Measurements from ENCODE around the gene SMPDL3A. TPM values are rescaled to one million over a fixed set of nuclear protein-coding genes. Genes with fewer than 3 reads are reported as not detected.

SMPDL3A gene
- total RNA-seq, 2 donors from 2014 or later, result 0.29 to 0.58 TPM

DNA sequence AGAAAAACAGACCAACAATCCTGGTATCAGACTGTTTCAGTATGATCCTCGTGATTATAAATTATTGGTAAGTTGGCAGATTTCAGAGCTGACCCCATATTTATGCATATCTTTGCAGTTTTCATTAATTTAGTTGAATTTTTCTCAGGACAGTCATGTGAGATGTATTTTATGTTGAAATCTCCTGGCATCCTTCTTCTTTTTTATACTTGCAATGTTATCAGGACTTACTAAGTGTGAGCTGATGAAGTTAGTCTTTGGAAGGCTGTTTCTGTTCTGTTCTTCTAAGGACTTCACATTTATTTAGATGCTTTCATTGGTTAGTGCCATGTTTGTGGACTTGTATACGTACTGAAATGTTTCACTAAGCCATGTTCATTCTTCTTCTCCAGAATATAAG is 17.2 kb downstream of the SMPDL3A start:
- Mint-ChIP-seq H3K4me1 (no peaks in the 10 kb centered on the region), H3K9me3 (no peaks in the 10 kb centered on the region), H3K27ac (no peak overlapping the region), H3K4me3 (no peak overlapping the region), H3K27me3 (no peaks in the 10 kb centered on the region), H3K36me3 (ENCODE audit: low read depth) (no peaks in the 10 kb centered on the region)
- no peak for ATAC-seq (replicated peaks)

DNA sequence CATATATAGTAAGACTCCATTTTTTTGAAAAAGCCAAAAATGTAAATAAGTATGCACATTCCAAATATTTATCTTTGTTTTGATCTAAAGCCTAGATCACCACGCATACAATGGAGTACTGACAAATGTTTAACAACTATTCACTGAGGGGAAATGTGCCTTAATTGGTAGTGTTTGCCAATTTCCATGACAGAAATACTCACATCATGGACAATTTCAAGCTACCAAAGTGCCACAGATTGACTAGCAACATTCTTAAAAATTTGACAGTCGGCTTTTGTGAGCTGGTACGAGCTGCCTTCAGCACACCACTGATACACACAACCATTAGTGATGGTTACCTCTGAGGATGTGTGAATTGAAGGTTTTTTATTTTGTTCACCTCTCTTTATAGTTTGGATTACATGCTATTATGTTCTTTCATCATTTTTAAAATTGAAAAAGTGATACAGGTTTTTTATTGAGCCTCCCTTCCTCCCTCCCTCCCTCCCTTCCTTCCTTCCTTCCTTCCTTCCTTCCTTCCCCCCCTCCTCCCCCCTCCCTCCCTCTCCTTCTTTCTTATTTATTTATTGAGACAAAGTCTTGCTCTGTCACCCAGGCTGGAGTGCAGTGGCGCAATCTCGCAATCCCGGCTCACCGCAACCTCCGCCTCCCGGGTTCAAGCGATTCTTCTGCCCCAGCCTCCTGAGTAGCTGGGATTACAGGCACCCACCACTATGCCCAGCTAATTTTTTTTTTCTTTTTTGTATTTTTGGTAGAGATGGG is 19.2 kb downstream of the SMPDL3A start:
- ATAC-seq (replicated peaks), result no peak
- Mint-ChIP-seq H3K9me3 (no peaks in the 10 kb centered on the region), H3K4me3 (no peak overlapping the region), H3K4me1 (no peaks in the 10 kb centered on the region), H3K27ac (no peak overlapping the region), H3K27me3 (no peaks in the 10 kb centered on the region), H3K36me3 (ENCODE audit: low read depth) (no peaks in the 10 kb centered on the region)

DNA sequence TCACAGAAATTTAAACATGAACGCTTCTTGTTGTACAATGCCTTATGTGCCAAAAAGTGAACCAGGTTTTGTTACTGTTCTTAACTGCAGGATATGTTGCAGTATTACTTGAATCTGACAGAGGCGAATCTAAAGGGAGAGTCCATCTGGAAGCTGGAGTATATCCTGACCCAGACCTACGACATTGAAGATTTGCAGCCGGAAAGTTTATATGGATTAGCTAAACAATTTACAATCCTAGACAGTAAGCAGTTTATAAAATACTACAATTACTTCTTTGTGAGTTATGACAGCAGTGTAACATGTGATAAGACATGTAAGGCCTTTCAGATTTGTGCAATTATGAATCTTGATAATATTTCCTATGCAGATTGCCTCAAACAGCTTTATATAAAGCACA is 19.9 kb downstream of the SMPDL3A start:
- no peaks in the 10 kb centered on the region for H3K27me3 Mint-ChIP-seq
- no peak overlapping the region for H3K27ac Mint-ChIP-seq
- no peak for ATAC-seq (replicated peaks)
- H3K4me3 Mint-ChIP-seq, result no peak overlapping the region
- H3K9me3 Mint-ChIP-seq, result no peaks in the 10 kb centered on the region
- no peaks in the 10 kb centered on the region for H3K36me3 Mint-ChIP-seq (ENCODE audit: low read depth)
- no peaks in the 10 kb centered on the region for H3K4me1 Mint-ChIP-seq

DNA sequence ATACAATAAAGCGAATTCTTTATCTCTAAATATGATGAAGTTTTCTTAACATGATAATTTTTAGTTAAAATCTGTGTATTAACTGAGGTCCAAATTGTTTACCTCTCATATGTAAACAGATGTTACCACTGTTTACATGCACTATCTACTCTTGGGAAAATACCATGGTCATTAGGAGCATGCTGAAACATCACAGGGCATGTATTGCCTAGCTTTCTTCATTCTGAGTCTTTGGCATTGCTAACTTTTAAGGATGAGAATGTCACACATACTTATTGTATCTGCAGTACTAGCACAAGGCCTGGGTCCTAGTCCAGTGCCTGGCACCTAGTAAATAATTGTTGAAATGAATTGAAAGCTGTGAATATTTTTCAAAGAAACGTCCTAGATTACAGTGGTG is 20.6 kb downstream of the SMPDL3A start:
- no peaks in the 10 kb centered on the region for H3K9me3 Mint-ChIP-seq
- no peaks in the 10 kb centered on the region for H3K36me3 Mint-ChIP-seq (ENCODE audit: low read depth)
- no peak overlapping the region for H3K27ac Mint-ChIP-seq
- ATAC-seq (replicated peaks), result no peak
- no peak overlapping the region for H3K4me3 Mint-ChIP-seq
- H3K27me3 Mint-ChIP-seq, result no peaks in the 10 kb centered on the region
- no peaks in the 10 kb centered on the region for H3K4me1 Mint-ChIP-seq

DNA sequence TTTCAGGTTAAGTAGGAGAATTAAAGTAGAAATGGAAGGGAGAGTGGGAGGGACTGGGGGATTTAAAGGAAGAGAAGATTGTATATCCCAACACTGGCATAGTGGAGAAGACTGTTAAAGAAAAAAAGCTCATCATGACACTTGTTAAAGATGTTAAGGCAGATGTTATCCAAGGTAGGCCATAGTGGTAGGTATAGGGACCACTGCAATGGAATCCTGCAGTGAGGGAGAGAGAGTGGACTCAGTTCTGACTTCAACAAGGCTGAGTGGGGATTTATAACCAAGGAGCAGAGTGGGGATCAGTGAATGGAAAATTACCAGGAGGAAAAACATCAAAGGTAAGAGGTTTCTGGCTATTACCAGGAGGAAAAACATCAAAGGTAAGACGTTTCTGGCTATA is 21.1 kb downstream of the SMPDL3A start:
- Mint-ChIP-seq H3K27me3 (no peaks in the 10 kb centered on the region), H3K36me3 (ENCODE audit: low read depth) (no peaks in the 10 kb centered on the region), H3K27ac (no peak overlapping the region), H3K4me3 (no peak overlapping the region), H3K9me3 (no peaks in the 10 kb centered on the region), H3K4me1 (no peaks in the 10 kb centered on the region)
- ATAC-seq (replicated peaks), result no peak

DNA sequence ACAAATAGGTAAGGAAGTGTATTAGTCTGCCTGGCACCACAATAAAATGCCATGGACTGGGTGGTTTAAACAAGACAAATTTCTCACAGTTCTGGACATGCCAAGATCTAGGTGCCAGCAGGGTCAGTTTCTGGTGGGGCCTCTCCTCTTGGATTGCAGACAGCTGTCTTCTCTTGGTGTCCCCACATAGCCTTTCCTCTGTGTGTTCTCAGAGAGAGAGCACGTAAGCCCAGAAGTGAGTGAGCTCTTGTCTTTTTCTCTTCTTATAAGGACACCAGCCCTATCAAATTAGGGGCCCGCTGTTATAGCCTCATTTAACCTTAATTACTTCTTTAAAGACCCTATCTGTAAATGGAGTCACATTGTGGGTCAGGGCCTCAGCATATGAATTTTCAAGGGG is 28.3 kb downstream of the SMPDL3A start:
- no peaks in the 10 kb centered on the region for H3K36me3 Mint-ChIP-seq (ENCODE audit: low read depth)
- no peak overlapping the region for H3K27ac Mint-ChIP-seq
- no peaks in the 10 kb centered on the region for H3K4me1 Mint-ChIP-seq
- no peaks in the 10 kb centered on the region for H3K9me3 Mint-ChIP-seq
- no peak overlapping the region for H3K4me3 Mint-ChIP-seq
- no peak for ATAC-seq (replicated peaks)
- no peaks in the 10 kb centered on the region for H3K27me3 Mint-ChIP-seq

DNA sequence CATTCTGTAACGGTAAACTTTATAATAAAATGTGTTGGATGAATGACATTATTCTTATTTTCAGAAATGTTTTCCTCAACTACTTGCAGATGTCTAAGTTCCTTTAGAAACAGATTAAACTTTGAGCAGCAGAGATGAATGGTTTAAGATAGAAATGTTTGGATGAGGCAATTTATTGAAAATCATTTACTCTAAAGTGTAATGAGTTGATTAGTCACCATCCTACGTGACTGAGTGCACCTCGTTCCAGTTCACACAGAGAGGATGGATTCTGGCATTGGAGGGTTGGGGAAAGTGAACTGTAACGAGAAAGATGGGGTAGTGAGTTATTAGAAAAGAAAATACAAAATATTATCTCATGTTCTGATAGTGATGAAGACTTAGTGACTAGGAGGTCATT is 28.7 kb downstream of the SMPDL3A start:
- Mint-ChIP-seq H3K27me3 (no peaks in the 10 kb centered on the region), H3K27ac (no peak overlapping the region), H3K4me3 (no peak overlapping the region), H3K36me3 (ENCODE audit: low read depth) (no peaks in the 10 kb centered on the region), H3K9me3 (no peaks in the 10 kb centered on the region), H3K4me1 (no peaks in the 10 kb centered on the region)
- no peak for ATAC-seq (replicated peaks)

DNA sequence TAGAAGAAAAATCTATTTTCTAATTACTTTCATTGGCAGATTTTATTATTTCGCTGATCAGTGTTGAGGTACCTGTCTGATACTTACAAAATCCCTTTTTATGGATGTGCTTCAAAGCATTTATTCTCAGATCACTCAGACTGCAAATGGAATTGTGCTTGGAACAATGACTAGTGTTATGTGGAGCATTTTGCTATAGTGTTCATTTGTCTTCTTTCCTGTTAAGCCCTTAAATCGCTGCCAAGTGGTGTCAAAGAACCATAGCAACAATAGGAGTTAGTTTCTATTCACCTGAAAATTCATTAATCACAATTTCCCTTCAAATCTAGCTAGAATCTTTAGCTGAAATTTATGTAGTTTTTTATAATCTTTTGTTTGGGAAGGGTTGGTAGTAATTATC is 29.8 kb downstream of the SMPDL3A start:
- Mint-ChIP-seq H3K4me3 (no peak overlapping the region), H3K27me3 (no peaks in the 10 kb centered on the region), H3K36me3 (ENCODE audit: low read depth) (no peaks in the 10 kb centered on the region), H3K9me3 (no peaks in the 10 kb centered on the region), H3K4me1 (no peaks in the 10 kb centered on the region), H3K27ac (no peak overlapping the region)
- ATAC-seq (replicated peaks), result no peak

DNA sequence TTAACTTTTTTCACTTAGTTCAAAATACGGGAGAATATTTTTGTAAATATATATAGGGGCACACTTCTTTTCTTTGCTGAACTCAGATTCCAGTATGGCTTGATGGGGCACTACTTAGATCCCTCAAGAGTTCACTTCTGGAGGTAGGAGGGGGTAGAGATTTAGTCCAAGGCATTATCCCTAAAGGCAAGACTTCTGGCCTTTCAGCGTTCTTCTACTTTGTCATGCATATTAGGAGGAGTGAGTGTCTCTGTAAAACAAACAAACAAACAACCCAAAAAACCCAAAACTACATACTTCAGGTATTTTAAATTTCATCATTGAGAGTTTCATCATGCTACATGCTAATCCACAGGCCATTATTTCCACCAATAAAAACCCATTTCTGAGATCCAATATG is 32.0 kb downstream of the SMPDL3A start:
- Mint-ChIP-seq H3K9me3 (no peaks in the 10 kb centered on the region), H3K4me1 (no peaks in the 10 kb centered on the region), H3K27me3 (no peaks in the 10 kb centered on the region), H3K4me3 (no peak overlapping the region), H3K27ac (no peak overlapping the region), H3K36me3 (ENCODE audit: low read depth) (no peaks in the 10 kb centered on the region)
- no peak for ATAC-seq (replicated peaks)

DNA sequence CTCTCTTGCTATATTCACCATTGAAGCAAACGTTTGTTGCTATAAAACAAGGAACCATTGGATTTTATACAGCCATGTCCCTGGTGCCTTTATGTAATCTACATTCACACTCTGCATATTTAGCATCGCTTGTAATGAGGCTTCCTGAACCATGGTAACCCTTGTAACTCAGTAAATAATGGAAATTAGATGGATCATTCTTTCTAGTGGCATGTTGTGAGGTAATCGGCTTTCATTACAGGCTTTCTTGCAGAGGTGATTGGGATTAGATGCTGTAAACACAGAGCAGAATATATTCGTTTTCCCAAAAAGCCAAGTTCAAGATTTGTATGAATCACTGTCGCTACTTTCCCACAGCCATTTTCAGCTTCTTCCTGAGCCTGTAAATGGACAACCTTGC is 36.1 kb downstream of the SMPDL3A start:
- Mint-ChIP-seq H3K27ac (no peak overlapping the region), H3K4me3 (no peak overlapping the region), H3K27me3 (peaks cover 4% of the 10 kb centered on the region), H3K9me3 (peaks cover 4% of the 10 kb centered on the region), H3K36me3 (ENCODE audit: low read depth) (no peaks in the 10 kb centered on the region), H3K4me1 (no peaks in the 10 kb centered on the region)
- ATAC-seq (replicated peaks), result no peak

DNA sequence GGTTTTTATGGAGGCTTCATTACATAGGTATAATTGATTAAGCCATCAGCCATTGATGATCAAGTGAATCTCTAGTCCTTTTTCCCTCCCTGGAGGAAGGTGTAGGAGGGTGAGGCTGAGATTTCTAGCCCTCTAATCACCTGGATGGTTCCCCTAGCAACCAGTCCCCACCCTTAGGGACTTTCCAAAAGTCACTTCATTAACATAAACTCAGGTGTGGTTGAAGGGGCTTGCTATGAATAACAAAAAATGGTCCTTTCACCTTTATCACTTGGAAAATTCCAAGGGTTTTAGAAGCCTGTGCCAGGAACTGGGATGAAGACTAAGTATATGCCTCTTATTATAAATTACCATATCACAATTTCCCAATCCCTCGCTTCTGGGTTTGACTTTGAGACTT is 40.4 kb downstream of the SMPDL3A start:
- no peaks in the 10 kb centered on the region for H3K4me1 Mint-ChIP-seq
- peaks cover 4% of the 10 kb centered on the region for H3K9me3 Mint-ChIP-seq
- no peaks in the 10 kb centered on the region for H3K36me3 Mint-ChIP-seq (ENCODE audit: low read depth)
- no peak overlapping the region for H3K27ac Mint-ChIP-seq
- peaks cover 7% of the 10 kb centered on the region for H3K27me3 Mint-ChIP-seq
- ATAC-seq (replicated peaks), result no peak
- no peak overlapping the region for H3K4me3 Mint-ChIP-seq

DNA sequence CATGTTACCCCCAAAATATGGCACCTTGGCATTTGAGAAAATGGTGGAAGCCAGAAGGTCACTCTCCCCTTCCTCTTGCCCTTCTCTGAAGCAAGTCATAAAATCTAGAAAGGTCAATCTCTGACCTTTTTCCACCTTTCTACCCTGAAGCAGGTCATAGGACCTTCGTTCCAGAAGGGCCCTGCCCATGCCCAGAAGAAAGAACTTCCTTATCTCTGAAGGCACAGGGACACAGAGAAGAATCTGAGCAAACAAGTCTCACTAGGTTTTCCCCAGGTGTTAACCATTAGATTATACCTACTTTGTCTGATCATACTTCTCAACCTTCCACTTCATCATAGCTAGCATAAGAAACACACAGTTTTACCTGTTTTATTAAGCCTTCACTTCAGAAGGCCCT is 42.5 kb downstream of the SMPDL3A start:
- H3K27me3 Mint-ChIP-seq, result peaks cover 17% of the 10 kb centered on the region
- H3K4me1 Mint-ChIP-seq, result no peaks in the 10 kb centered on the region
- peaks cover 4% of the 10 kb centered on the region for H3K9me3 Mint-ChIP-seq
- H3K36me3 Mint-ChIP-seq (ENCODE audit: low read depth), result no peaks in the 10 kb centered on the region
- H3K4me3 Mint-ChIP-seq, result no peak overlapping the region
- ATAC-seq (replicated peaks), result no peak
- no peak overlapping the region for H3K27ac Mint-ChIP-seq

DNA sequence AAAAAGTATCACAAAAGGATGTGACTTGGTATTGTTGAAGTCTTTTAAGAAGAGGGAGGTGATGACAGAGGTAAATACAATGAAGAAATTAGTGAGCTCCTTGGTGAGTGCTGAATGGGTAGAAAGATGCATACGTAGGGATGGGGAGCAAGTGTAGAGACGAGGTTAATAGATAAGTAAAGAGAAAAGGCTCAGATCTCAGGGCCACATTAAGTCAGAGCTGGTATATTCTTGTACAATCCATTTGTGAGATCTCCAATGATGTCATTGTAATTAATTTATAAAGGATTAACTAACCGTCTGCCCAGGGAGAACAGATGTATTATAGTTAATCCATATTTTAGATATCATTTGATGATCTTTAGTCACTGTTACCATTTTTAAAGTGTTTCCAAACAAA is 43.4 kb downstream of the SMPDL3A start:
- Mint-ChIP-seq H3K4me3 (no peak overlapping the region), H3K27ac (no peak overlapping the region), H3K27me3 (peaks cover 18% of the 10 kb centered on the region), H3K4me1 (no peaks in the 10 kb centered on the region), H3K36me3 (ENCODE audit: low read depth) (no peaks in the 10 kb centered on the region), H3K9me3 (peaks cover 4% of the 10 kb centered on the region)
- ATAC-seq (replicated peaks), result no peak

DNA sequence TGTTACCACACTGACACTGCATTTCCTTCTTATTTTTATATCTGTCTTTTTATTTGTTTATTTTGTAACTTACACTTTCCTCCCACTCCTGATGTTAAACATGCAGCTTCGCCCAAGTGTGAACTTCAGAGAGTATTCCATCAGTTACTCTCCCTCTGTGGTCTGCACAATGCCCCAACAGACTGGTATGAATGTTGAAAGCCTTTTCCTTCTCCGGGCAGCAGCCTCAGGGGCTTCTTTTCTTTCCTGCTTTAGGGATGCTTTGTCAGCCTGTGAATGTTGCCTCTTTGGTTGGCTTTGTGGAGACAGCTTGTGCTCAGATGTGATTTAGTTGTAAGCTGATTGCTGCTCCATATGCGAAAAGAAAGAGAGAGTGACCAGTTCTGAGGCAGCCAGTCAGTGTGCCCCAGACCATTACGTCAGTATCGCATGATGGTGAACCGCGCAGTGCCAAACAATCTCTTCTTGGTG is 44.0 kb downstream of the SMPDL3A start:
- peaks cover 18% of the 10 kb centered on the region for H3K27me3 Mint-ChIP-seq
- H3K27ac Mint-ChIP-seq, result no peak overlapping the region
- no peaks in the 10 kb centered on the region for H3K4me1 Mint-ChIP-seq
- ATAC-seq (replicated peaks), result no peak
- H3K36me3 Mint-ChIP-seq (ENCODE audit: low read depth), result no peaks in the 10 kb centered on the region
- H3K9me3 Mint-ChIP-seq, result peaks cover 4% of the 10 kb centered on the region
- H3K4me3 Mint-ChIP-seq, result no peak overlapping the region

DNA sequence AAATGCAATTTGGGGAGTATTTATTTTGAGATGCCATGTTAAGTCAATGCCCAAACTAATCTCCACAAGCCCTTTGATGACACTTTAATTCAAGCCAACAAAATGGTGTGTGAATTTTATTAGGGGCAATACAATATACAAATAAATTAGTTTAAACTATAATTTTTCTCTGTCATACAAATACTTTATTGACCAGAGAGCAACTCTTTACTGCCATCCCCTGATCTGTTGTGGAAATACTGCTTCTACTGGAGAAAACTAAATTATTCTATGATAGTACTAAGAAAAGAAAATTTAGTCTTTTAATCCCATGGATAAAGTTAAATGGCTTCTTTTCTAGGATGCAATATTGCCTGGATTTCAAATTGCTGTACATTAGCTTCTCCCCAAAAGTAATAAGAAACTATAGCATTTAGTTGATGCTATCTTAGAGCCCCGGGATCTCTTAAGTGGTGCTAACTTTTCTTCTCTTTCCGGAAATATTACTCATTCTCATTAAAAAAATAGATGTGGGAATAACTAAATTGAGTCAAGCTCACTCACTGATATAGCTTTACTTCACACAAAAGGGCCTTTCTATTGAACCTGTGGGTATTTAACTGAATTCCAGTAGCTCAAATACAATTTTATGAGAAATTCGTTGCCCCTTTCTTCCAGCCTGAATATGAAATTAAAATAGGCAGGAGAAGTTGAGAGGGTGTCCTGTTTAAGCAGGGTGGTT is 49.2 kb downstream of the SMPDL3A start:
- H3K9me3 Mint-ChIP-seq, result no peaks in the 10 kb centered on the region
- ATAC-seq (replicated peaks), result no peak
- no peaks in the 10 kb centered on the region for H3K36me3 Mint-ChIP-seq (ENCODE audit: low read depth)
- H3K27me3 Mint-ChIP-seq, result peaks cover 21% of the 10 kb centered on the region
- no peaks in the 10 kb centered on the region for H3K4me1 Mint-ChIP-seq
- no peak overlapping the region for H3K27ac Mint-ChIP-seq
- no peak overlapping the region for H3K4me3 Mint-ChIP-seq

Measured in activated T-helper 17 cell treated with anti-CD3 and anti-CD28 coated beads, Interleukin-2, amount 50 U/mL, for 72 hours (primary cell).